Measurements from ENCODE around the gene FARS2.

FARS2 gene

DNA sequence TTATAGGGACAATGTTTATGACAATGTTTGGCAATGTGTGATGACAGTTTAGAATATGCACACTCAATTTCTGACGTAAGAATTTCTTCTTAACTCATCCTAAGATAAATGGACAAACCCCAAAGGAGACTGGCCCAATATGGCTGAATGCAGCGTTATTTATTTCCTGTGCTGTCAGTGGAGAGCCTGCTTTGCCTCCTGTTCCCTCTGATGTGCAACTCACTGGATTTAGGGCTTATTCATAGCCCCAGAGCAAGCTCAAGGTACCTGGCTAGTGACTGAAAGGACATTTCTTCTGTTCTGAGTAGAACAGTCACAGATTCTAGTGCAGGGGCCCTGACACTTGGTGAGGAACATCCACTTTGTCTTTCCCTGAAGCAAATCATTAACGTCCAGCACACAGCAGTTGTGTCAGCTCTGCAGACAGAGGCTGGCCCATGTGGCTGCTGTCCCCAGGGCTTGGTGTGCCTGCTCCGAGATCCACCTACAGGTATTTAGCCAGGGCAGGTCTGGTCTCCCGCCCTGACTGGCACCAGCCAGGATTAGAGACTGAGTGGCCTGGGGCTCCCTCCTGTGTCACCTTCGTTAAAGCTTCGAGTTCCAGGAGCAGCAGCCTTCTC, 64.8 kb downstream of the FARS2 start:
- DNase-seq (ENCODE audit: low spot score), result no peak

GRCh38 chr6:5328800-5329199, 67.5 kb downstream of the FARS2 start:
- no peak for DNase-seq (ENCODE audit: low spot score)

DNA sequence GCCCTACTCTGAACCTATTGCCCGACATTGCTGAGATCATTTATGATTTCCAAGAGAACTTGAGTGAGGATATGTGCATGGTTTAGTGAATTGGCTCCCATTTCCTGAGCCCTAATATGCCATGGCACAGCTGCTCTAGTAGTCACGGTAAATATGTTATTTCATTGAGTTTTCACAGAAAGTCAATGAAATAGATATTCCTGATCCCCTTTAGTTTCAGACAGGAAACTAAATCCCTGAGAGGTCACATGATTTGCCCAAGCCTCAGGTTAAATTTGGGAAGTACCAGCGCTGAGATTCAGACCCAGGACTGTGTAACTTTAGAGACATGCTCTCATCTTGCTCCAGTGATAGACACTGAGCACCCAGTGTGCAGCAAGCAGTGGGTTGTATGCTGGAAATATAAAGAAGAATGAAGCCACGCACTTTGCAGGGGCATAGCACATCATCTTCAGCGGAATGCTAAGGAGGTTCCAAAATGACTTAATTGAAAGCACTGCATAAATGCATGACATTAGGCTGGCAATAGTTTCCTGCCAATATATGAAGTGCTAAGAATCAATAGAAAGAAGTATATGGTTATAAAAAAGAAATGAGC, 70.6 kb downstream of the FARS2 start:
- DNase-seq (ENCODE audit: low spot score), result no peak

- no peak for DNase-seq (ENCODE audit: low spot score)
Observed at GRCh38 chr6:5333658-5334057, 72.3 kb downstream of the FARS2 start.

DNA sequence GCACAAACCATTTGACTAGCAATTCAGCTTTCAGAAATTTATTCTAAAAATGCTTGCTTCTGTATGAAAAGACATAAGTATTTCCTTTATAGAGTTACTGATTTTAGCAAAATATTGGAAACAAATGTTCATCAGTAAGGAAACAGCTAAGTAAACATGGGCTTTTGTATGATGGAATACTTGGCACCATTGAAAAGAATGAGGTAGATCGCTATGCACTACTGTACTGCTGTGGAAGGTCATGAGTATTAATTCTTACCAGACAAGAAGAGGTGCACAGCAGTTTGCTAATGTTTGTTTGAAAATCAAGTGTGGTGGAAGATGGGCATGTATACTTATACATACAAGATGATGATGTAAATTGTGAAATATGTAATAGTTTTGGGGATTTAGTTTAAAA, 73.0 kb downstream of the FARS2 start:
- no peak for DNase-seq (ENCODE audit: low spot score)

- DNase-seq (ENCODE audit: low spot score), result no peak
Observed at GRCh38 chr6:5335020-5335419, 73.7 kb downstream of the FARS2 start.

- DNase-seq (ENCODE audit: low spot score), result no peak
Observed at GRCh38 chr6:5337573-5337972, 76.3 kb downstream of the FARS2 start.

- DNase-seq (ENCODE audit: low spot score), result no peak
Observed at GRCh38 chr6:5338177-5338960, 77.1 kb downstream of the FARS2 start.

DNA sequence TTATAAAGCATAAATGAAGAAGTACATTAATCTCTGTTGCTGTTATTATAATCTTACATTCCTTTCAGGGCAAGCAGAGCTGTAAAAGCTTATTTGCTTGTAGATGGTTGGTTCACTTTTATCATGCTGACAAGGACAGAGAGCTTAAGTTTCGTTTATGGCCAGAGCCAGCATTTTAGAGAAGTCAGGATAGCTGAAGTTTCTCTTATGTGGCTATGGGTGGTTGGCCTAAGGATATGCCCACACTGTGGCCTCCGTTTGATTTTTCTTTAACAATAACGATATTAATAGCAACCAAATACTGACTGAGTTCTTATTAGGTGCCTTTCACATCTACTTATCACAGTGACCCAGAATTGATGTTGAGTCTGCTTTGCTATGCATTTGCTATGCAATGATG, 78.5 kb downstream of the FARS2 start:
- no peak for DNase-seq (ENCODE audit: low spot score)

- DNase-seq (ENCODE audit: low spot score), result no peak
Observed at GRCh38 chr6:5341845-5342244, 80.5 kb downstream of the FARS2 start.

DNA sequence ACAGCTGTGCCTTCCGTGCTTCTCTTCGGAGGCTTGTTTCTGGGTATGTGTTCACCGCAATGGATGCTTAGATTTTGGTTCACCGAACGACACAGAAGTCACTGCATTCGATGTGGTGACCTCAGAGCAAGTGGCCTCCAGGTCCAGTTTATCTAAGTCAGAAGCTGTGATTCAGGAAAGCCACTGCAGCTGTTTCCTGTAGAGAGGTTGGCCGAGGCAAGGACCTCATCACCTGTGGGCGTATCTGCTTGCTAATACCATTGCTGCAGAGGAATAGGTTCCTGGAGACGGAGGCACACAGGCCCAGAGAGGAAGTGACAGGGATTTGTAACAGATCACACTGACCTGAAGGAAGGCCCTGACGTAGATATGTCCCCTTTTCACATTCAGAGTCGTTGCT, 82.7 kb downstream of the FARS2 start:
- no peak for DNase-seq (ENCODE audit: low spot score)

- DNase-seq (ENCODE audit: low spot score), result no peak
Observed at GRCh38 chr6:5345324-5345723, 84.0 kb downstream of the FARS2 start.

GRCh38 chr6:5351552-5352210, 90.4 kb downstream of the FARS2 start:
- no peak for DNase-seq (ENCODE audit: low spot score)

- DNase-seq (ENCODE audit: low spot score), result no peak
Observed at GRCh38 chr6:5353971-5354370, 92.7 kb downstream of the FARS2 start.

- no peak for DNase-seq (ENCODE audit: low spot score)
Observed at GRCh38 chr6:5357486-5357885, 96.2 kb downstream of the FARS2 start.

DNA sequence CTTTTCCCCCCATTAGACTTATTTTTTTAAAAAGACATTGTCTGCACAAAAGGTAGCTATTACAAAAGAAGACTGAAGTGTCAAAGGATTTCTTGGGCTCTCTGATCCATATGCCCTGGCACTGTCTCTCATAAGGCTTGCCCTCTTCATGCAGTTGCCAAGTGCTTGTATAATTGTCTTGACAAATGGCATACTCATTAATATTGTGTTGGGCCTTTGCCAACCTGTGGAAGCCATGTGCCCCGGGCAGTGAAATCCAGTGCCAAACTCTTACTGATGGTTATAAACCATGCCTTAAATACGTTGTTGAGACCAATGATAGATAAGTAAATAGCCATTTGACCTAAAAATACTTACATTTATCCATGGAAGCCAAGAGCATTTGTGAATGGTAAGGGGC, 98.1 kb downstream of the FARS2 start:
- DNase-seq (ENCODE audit: low spot score), result no peak

DNA sequence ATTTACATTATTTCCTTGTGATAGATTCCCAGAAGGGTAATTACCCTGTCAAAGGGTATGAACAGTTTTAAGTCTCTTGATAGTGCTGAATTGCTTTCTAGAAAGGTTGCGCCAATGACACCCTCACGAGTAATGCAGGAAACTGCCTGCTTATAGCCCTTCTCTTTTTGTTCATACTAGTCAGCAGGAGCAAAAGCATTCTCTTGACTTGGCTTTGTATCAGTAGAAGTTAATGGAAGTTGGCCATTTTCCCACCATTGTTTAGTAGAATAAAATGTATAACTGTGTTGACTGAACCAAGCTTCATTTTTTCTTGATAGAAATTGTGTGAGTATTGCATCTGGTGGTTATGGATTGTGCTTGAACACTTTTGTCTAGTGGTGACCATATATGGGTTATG, 100.1 kb downstream of the FARS2 start:
- DNase-seq (ENCODE audit: low spot score), result no peak

DNA sequence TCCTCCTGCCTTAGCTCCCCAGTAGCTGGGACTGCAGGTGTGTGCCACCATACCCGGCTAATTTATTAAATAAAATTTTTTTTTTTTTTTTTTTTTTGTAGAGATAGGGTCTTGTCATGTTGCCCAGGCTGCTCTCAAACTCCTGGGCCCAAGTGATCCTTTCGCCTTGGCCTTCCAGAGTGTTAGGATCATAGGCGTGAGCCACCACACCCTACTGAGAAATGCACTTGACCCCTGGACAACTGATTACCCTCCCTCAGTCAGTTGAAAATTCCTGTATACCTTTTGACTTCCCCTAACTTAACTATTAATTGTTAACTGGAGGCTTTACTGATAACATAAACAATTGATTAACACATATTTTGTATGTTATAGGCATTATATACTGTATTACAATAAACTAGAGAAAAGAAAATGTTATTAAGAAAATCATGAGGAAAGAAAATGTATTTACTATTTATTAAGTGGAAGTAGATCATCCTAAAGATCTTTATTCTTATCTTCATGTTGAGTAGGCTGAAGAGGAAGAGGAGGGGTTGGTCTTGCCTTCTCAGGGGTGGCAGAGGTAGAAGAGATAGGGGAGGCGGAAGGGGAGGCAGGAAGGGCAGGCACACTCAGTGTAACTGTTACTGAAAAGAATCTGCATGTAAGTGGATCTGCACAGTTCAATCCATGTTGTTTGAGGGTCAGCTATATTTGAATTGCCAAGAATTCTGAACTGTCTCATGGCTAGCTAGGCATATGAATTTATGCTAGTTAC, 104.3 kb downstream of the FARS2 start:
- DNase-seq (ENCODE audit: low spot score), result no peak

DNA sequence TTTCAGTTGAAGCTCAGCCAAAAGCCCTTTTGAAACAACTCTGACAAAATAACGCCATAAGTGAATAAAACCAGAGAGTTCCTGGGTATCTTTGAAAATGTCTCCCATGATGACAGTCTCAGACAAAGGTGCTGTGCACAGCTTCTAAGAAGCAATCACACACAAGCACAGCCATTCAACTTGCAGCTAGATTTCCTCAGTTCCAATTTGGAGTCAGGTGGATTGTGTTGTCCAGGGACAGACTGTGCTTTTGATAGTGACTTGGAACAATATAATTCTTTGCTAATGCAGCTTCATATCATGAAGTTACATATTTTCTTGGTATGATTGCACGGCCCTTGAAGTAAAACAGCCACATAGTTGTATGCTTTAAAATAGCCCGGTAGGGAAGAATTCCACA, 105.6 kb downstream of the FARS2 start:
- no peak for DNase-seq (ENCODE audit: low spot score)

GRCh38 chr6:5367510-5367909, 106.2 kb downstream of the FARS2 start:
- no peak for DNase-seq (ENCODE audit: low spot score)

GRCh38 chr6:5373430-5373829, 112.1 kb downstream of the FARS2 start:
- no peak for DNase-seq (ENCODE audit: low spot score)

DNA sequence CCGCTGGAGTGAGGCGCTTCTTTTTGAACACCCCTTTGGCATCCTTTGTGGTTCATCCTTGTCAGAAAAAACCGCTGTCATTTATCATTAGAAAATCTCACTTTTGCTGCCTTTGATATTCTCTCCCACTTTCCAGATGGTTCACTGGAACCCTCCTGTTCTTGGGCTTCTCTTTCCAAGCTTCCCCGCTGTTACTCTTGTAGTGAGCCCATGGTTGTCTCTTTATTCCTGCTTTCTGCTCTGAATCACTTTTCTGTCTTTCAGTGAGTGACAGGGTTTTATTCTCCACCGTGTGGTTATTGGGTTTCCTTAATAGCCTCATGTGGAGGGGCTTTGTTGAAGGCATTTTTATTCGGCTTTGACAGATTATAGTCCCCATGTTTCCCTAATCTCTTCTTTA, 117.0 kb downstream of the FARS2 start:
- DNase-seq (ENCODE audit: low spot score), result no peak
